Subcutaneous preadipocyte (primary cell): ENCODE data around the gene PCBD1. TPM values are rescaled to one million over a fixed set of nuclear protein-coding genes. Genes with fewer than 3 reads are reported as not detected.

Source experiments
- total RNA-seq: library from RNA; depleted of rRNA; stranded (reverse); fragments of >200 nt; gene quantifications from 2 replicates; pipeline ENCODE4 v1.2.3, GENCODE V29; 2012

Gene PCBD1
- total RNA-seq: 29.8 and 31.9 TPM in 2 replicates

GRCh38 chr10:70887804-70888800 is at the start of gene PCBD1:
PCBD1 (minus strand) TSS chr10:70888565; CDS start chr10:70888533, 32 bp downstream.

Other genes with a start within 250 kb of the PCBD1 start
- 2.6 and 3.1 TPM in 2 replicates for gene ADAMTS14, start 216.1 kb downstream of the PCBD1 start, total RNA-seq
- gene TBATA, start 103.2 kb downstream of the PCBD1 start, total RNA-seq: not detected in 2 replicates
- 14.7 and 15.8 TPM in 2 replicates for gene SGPL1, start 72.6 kb downstream of the PCBD1 start, total RNA-seq